GM19372 (cell line): ENCODE data around the gene FOXA3.

Experiments
- ATAC-seq: cut with Tn5 transposase; IDR thresholded peaks from one replicate; pipeline ENCODE4 v1.9.1; 2021; ENCODE audit warnings: mild to moderate bottlenecking, low read depth, moderate library complexity; ENCODE audit not compliant: unreplicated experiment

Gene FOXA3

DNA sequence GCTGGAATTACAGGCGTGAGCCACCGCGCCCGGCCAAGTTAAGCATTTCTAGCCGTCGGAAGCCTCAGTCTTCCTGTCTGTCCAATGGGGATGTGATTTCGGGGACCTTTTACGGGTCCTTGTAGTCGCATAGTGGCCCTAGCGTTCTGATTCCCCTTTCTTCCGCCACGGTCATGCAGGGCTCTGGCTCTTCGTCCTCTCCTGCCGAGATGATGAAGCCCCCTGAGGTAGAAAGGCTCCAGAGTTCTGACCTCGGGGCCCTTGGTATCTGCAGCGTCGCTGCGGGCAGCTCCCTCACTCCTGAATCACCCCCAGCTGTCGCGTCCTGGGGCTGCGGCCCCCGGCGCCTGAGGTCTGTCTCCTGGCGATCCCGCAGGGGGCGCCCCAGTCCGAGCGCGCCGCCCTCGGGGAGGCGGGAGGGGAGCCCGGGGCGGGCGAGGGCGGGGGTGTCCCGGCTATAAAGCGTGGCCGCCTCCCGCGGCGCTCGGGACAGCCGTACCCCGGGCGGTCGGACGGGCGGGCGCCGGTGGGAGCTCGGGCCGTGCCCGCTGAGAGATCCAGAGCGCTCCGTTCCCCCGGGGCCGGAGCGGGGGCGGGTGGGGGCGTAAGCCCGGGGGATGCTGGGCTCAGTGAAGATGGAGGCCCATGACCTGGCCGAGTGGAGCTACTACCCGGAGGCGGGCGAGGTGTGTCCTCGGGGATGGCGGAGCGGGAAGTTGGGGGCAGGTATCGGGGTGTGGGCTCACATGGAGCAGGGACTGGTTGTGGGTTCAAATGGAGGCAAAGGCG is at the start of gene FOXA3:
FOXA3 (plus strand) TSS at position 487 of the 789 bp plus-strand sequence; CDS start at position 618, 131 bp downstream.
- ATAC-seq: no peak

GRCh38 chr19:45814851-45815480 is 49.2 kb upstream of the FOXA3 start, which contains the start of gene RSPH6A:
Gene RSPH6A, minus strand, starts transcription at chr19:45815308. Its CDS starts 132 bp downstream, at chr19:45815176.
- no peak for ATAC-seq

GRCh38 chr19:45815481-45816216 is 48.5 kb upstream of the FOXA3 start:
- ATAC-seq: no peak

GRCh38 chr19:45816236-45817009 is 47.7 kb upstream of the FOXA3 start:
- no peak for ATAC-seq

DNA sequence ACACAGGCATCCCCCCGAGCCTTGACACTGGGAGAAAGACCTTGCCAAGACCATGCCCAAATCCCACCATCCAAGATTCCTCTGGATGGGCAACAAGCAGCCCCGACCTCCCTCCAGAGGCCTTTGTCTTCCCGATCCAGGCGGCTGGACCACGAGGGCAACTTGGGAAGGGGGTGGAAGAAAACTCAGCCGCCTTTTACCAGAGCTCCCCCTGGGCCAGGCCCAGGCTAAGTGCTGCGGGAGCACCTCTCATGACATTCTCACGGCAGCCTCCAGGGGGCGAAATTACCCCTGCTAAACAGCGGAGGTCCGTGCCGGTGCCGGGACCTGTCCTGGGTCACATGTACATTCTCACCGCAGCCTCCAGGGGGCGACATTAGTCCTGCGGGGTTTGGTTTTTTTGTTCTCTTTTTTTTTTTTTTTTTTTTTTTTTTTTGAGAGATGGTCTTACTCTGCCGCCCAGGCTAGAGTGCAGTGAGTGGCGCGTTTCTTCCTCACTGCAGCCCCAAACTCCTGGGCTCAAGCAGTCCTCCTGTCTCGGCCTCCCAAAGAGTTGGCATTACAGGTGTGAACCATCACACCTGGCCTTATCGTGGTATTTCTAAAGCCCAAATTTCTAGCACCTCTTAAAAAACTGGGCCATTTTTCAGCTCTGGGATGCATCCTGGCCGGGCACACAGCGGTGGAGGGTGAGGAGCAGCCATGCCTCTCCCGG is 47.0 kb upstream of the FOXA3 start:
- peak; percentile 94 for ATAC-seq

- ATAC-seq: no peak
These were observed 46.3 kb upstream of the FOXA3 start for GRCh38 chr19:45817725-45818301.

- ATAC-seq: no peak
These were observed 44.4 kb upstream of the FOXA3 start for GRCh38 chr19:45819769-45820168.

DNA sequence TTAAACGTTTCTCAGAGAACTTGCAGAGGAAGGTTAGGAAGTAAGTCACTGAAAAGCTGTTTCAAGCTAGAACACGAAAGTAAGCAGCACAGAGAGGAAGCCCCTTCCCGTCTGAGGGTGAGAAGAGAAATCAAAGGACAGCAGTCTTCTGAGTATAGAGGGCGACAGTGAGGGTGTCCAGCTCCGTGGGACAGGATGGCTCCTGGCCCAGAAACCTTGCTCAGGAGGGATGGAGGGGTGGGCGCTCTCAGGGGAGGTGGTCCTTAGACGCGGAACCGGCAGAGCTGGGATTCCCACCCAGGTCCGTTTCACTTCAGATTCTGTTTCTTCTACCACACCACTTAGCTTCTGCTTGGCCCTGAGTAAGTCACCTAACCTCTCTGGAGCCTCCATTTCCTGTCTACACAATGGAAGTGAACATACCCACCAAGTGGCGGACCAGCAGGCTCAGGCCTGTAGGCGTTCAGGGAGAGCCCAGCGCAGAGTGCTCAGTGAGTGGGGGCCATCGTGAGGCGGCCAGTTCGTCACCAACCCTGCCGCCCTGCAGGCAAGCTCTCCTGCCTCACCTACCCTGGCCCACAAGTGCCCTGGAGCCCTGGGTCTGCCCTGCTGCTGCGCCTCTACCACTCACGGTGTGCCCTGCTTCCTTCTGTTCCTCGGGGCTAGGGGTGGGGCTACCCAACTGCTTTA is 43.6 kb upstream of the FOXA3 start:
- ATAC-seq: no peak

DNA sequence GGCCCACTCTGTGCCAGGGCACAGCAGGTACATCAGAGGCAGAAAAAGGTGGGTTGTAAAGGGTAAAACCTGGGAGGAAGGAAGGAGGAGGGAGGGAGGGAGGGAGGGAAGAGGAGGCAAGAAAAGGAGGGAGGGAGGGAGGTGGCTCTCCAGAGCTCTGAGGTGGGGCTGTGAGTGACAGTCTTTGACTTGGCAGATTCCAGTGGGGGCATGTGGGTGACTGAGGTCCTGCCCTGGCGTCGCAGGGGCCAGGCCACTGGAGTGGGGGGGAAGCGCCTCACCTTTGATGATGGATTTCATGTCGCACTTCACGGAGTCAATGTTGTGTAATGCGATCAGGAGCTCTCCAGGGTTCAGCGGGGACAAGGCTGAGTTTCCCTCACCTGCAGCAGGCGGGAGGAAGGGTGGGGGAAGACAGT is 43.0 kb upstream of the FOXA3 start:
- no peak for ATAC-seq

DNA sequence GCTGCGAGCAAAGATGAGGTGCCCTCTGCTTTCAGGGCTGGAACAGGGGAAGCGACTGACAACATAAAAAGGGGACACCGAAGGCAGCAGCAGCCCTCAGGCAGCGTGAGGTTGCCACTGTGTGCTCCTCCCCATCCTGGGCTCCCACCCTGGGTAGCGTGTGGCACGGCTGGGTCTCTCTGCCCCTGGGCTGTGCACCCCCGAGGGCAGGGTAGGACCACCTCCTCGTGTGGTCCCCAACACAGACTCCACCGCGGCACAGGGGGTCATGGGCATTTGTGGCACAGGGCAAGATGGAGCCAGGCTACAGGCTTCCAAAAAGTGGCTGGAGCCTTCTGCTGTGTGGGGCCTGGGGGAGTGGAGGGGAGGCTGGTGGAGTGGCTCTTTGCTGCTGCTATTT is 42.6 kb upstream of the FOXA3 start:
- no peak for ATAC-seq

DNA sequence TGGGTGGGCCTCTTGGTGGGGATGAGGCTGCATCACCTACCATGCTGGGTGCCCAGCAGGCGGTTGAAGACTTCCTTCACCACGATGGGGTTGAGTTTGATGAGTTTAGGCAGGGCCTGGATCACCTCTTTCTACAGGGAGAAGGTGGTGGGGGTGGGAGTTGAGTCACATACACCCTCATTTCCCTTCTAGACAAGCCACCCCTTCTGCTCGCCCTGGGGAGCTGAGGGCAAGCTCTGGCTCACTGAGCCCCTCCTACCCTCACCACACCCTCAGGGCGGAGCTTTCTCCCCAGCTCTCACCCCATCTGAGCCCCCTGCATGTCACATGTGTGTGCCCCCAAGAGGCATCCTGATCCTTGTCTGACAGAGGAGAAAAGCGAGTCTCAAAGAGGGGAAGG is 41.4 kb upstream of the FOXA3 start:
- no peak for ATAC-seq

- ATAC-seq: no peak
These were observed 40.9 kb upstream of the FOXA3 start for GRCh38 chr19:45823182-45823581.

GRCh38 chr19:45824041-45824471 is 40.1 kb upstream of the FOXA3 start:
- no peak for ATAC-seq

- no peak for ATAC-seq
These were observed 39.4 kb upstream of the FOXA3 start for GRCh38 chr19:45824531-45825262.

DNA sequence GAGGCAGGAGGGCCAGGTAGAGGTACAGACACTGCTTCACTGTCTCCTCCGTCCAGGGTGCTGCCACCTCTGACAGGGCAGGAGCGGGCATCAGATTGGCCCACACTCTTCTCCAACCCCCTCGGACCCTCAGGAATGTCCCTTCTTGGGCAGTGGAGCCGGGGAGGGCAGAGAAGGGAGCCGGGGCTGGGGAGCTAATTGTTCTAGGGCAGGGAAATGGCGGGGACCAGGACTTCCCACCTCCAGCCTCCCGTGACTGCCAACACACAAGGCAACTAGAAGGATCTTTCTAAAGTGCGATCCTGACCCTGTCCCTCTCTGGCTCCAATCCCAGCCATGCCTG is 38.9 kb upstream of the FOXA3 start:
- no peak for ATAC-seq

DNA sequence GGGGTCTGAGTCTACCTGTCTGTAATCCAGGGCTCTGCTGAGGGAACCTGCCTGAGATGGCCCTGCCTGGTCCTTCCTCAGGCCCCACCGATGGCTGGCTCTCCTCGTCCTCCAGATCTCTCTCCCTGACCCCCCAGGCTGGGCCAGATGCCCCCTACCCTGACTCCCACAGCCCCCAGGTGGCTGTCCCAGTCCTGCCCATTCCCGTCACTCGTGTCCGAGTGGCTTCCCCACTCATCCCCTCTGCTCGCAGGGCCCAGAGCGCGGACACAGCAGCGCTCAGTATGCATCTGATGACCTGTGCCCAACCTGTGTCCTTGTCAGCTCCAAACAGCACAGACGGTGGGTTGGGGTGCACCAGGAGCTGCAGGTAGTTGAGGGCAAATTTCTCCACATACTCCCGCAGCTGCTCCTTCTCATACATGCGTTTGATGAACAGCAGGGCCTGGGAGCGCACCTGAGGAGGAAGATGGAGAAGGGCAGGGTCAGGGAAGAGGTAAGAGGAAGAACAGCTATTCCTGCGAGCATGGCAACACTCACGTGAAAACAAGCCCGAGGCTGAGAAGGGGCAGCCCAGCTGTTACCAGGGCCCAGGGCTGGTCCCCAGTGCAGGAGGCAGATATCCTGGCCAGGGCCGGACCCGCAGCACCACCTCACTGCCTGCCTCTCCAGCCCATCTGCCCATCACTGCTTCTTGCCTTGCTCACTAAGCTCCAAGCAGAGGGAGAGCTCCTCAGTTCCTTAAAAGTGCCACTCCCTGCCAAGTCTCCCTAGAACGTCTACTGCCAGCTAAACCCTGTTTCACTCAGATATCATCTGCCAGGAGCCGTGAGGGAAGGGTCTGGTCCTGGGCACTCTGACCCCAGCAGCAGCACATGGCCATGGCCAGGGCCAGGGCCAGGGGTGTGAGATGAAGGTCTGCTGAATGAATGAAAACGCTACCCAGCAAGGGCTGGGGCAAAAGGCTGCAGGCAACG is 37.9 kb upstream of the FOXA3 start:
- no peak for ATAC-seq

DNA sequence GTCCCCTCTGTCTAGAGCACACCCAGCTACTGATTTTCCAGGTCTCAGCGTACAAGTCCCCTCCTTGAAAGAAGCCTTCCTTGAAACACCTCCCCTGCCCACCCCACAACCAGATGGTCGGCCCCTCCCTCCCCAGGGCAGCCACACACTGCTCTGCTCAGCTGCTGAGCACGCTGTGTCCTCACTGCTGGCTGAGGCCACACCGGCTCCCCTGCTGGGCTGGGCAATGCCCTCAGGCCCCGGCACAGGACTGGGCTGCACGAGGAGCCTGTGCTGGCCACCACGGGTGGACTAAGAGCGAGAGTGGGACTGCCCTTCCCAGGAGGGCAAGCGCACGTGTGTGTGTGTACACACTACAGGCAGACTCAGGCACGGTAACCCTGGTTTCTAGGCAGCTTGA is 37.2 kb upstream of the FOXA3 start:
- ATAC-seq: no peak
